ENCODE results near the gene VAC14.

DNA sequence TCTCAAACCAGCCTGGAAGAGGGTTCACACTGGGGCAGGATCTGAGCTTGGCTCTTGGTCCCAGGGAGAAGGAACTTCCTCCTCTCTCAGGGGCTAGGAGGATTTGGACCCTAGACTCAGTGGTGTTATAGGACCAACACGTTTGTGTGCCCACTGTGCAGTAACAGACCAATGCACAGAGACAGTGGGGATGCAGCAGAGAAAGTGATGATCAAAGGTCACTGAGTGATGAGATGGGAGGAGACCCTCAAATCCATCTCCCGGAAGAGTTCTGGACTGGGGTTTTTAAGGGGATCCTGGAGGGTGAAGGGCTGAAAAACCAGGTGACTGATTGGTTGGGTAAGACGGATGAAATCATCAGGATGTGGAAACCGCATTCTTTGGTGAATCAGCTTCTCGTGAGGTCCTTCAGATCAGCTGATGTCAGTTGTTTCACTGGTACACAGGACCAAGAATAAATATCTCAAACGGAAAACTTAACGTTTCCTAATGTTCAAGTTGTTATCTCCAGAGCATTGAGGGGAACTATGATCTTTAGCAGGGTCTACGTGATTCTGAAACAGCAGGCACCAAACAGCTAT, 3.3 kb upstream of the VAC14 start:
- TF ChIP-seq TAF1 (IDR thresholded peaks at IDR 0.05; ENCODE audit: low read depth): no peak
- TF ChIP-seq, protein P1, sequence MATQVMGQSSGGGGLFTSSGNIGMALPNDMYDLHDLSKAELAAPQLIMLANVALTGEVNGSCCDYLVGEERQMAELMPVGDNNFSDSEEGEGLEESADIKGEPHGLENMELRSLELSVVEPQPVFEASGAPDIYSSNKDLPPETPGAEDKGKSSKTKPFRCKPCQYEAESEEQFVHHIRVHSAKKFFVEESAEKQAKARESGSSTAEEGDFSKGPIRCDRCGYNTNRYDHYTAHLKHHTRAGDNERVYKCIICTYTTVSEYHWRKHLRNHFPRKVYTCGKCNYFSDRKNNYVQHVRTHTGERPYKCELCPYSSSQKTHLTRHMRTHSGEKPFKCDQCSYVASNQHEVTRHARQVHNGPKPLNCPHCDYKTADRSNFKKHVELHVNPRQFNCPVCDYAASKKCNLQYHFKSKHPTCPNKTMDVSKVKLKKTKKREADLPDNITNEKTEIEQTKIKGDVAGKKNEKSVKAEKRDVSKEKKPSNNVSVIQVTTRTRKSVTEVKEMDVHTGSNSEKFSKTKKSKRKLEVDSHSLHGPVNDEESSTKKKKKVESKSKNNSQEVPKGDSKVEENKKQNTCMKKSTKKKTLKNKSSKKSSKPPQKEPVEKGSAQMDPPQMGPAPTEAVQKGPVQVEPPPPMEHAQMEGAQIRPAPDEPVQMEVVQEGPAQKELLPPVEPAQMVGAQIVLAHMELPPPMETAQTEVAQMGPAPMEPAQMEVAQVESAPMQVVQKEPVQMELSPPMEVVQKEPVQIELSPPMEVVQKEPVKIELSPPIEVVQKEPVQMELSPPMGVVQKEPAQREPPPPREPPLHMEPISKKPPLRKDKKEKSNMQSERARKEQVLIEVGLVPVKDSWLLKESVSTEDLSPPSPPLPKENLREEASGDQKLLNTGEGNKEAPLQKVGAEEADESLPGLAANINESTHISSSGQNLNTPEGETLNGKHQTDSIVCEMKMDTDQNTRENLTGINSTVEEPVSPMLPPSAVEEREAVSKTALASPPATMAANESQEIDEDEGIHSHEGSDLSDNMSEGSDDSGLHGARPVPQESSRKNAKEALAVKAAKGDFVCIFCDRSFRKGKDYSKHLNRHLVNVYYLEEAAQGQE (IDR thresholded peaks at IDR 0.05; ENCODE audit: borderline replicate concordance): no peak
- TF ChIP-seq, protein P2, sequence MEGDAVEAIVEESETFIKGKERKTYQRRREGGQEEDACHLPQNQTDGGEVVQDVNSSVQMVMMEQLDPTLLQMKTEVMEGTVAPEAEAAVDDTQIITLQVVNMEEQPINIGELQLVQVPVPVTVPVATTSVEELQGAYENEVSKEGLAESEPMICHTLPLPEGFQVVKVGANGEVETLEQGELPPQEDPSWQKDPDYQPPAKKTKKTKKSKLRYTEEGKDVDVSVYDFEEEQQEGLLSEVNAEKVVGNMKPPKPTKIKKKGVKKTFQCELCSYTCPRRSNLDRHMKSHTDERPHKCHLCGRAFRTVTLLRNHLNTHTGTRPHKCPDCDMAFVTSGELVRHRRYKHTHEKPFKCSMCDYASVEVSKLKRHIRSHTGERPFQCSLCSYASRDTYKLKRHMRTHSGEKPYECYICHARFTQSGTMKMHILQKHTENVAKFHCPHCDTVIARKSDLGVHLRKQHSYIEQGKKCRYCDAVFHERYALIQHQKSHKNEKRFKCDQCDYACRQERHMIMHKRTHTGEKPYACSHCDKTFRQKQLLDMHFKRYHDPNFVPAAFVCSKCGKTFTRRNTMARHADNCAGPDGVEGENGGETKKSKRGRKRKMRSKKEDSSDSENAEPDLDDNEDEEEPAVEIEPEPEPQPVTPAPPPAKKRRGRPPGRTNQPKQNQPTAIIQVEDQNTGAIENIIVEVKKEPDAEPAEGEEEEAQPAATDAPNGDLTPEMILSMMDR (IDR thresholded peaks at IDR 0.05; ENCODE audit: poor library complexity, severe bottlenecking): no peak
